ENCODE data around the gene FAM221B. TPM values are rescaled to one million over a fixed set of nuclear protein-coding genes. Genes with fewer than 3 reads are reported as not detected.

FAM221B gene
- polyA plus RNA-seq (2013, experiment 1 of 2) = not detected
- polyA plus RNA-seq (2013, experiment 2 of 2) = not detected

- H3K36me3 ChIP-seq (ENCODE audit: control insufficient read depth, insufficient read depth, low read length) = no peaks in the 10 kb centered on the region
- no peak within 1 kb of the TSS for H2BK5ac ChIP-seq (ENCODE audit: low read length)
- H4K8ac ChIP-seq (ENCODE audit: low read depth, low read length) = no peak within 1 kb of the TSS
- no peak within 1 kb of the TSS for H2BK120ac ChIP-seq (ENCODE audit: low read depth, low read length)
- H3K4ac ChIP-seq (ENCODE audit: low read depth, low read length) = peak within 1 kb of the TSS; percentile 18
- H3K9ac ChIP-seq (ENCODE audit: low read length) = peak within 1 kb of the TSS; percentile 92
- peak within 1 kb of the TSS; percentile 95 for H3K18ac ChIP-seq (ENCODE audit: low read length)
- no peak within 1 kb of the TSS for H2BK15ac ChIP-seq (replicated peaks; ENCODE audit: low read depth)
- WGBS (ENCODE audit: extremely low coverage, insufficient coverage, low lambda C conversion rate) = no CpG with 5 or more reads among the region's 21 CpGs
- no peak within 1 kb of the TSS for H3K27ac ChIP-seq (ENCODE audit: low read depth, low read length)
- peak within 1 kb of the TSS; percentile 15 for H3K23ac ChIP-seq (ENCODE audit: low read length)
- peak within 1 kb of the TSS; percentile 98 for H3K4me2 ChIP-seq (ENCODE audit: low read length)
- no peak within 1 kb of the TSS for H4K5ac ChIP-seq (ENCODE audit: low read length)
- peaks cover 6% of the 10 kb centered on the region for H3K4me1 ChIP-seq (ENCODE audit: control insufficient read depth, low read depth, low read length)
- H3K4me3 ChIP-seq (ENCODE audit: low read length) = peak within 1 kb of the TSS; percentile 70
- H2AK5ac ChIP-seq (ENCODE audit: low read length) = no peak within 1 kb of the TSS
- H3K56ac ChIP-seq (ENCODE audit: low read length) = peak within 1 kb of the TSS; percentile 95
- no peaks in the 10 kb centered on the region for H3K27me3 ChIP-seq (ENCODE audit: insufficient read depth, low read length, poor library complexity)
- no peaks in the 10 kb centered on the region for H3K79me2 ChIP-seq (ENCODE audit: control insufficient read depth, insufficient read depth, low read length)
- H3K79me1 ChIP-seq (ENCODE audit: low read length) = no peaks in the 10 kb centered on the region
- peak; percentile 66 for DNase-seq
Observed at GRCh38 chr9:35828716-35829083, at the start of gene FAM221B. FAM221B (minus strand) TSS chr9:35828732; CDS start chr9:35826161, 2,571 bp downstream.

- Histone ChIP-seq H3K79me1 (ENCODE audit: low read length) (no peaks in the 10 kb centered on the region), H3K4me1 (ENCODE audit: control insufficient read depth, low read depth, low read length) (no peaks in the 10 kb centered on the region), H4K5ac (ENCODE audit: low read length) (no peak overlapping the region), H3K56ac (ENCODE audit: low read length) (no peak overlapping the region), H2BK15ac (replicated peaks; ENCODE audit: low read depth) (no peak overlapping the region), H2BK120ac (ENCODE audit: low read depth, low read length) (no peak overlapping the region), H3K27ac (ENCODE audit: low read depth, low read length) (no peak overlapping the region), H3K27me3 (ENCODE audit: insufficient read depth, low read length, poor library complexity) (no peaks in the 10 kb centered on the region), H3K79me2 (ENCODE audit: control insufficient read depth, insufficient read depth, low read length) (no peaks in the 10 kb centered on the region), H3K36me3 (ENCODE audit: control insufficient read depth, insufficient read depth, low read length) (no peaks in the 10 kb centered on the region), H3K4me2 (ENCODE audit: low read length) (no peak overlapping the region), H2AK5ac (ENCODE audit: low read length) (no peak overlapping the region), H2BK5ac (ENCODE audit: low read length) (no peak overlapping the region), H3K9ac (ENCODE audit: low read length) (no peak overlapping the region), H3K4me3 (ENCODE audit: low read length) (no peak overlapping the region), H3K23ac (ENCODE audit: low read length) (no peak overlapping the region), H3K18ac (ENCODE audit: low read length) (no peak overlapping the region), H3K4ac (ENCODE audit: low read depth, low read length) (no peak overlapping the region), H4K8ac (ENCODE audit: low read depth, low read length) (no peak overlapping the region)
- no peak for DNase-seq
- WGBS (ENCODE audit: extremely low coverage, insufficient coverage, low lambda C conversion rate) = no CpG with 5 or more reads among the region's 3 CpGs
Observed at GRCh38 chr9:35872505-35872904, 44.0 kb upstream of the FAM221B start.

GRCh38 chr9:35871545-35871944 is 43.0 kb upstream of the FAM221B start:
- H3K27ac ChIP-seq (ENCODE audit: low read depth, low read length) = no peak overlapping the region
- no peak overlapping the region for H2BK5ac ChIP-seq (ENCODE audit: low read length)
- no peak overlapping the region for H2BK15ac ChIP-seq (replicated peaks; ENCODE audit: low read depth)
- no peak overlapping the region for H2BK120ac ChIP-seq (ENCODE audit: low read depth, low read length)
- H3K79me1 ChIP-seq (ENCODE audit: low read length) = no peaks in the 10 kb centered on the region
- no peak for DNase-seq
- H3K4me2 ChIP-seq (ENCODE audit: low read length) = no peak overlapping the region
- WGBS (ENCODE audit: extremely low coverage, insufficient coverage, low lambda C conversion rate) = no CpG with 5 or more reads among the region's 3 CpGs
- no peak overlapping the region for H4K8ac ChIP-seq (ENCODE audit: low read depth, low read length)
- no peak overlapping the region for H4K5ac ChIP-seq (ENCODE audit: low read length)
- H2AK5ac ChIP-seq (ENCODE audit: low read length) = no peak overlapping the region
- H3K27me3 ChIP-seq (ENCODE audit: insufficient read depth, low read length, poor library complexity) = no peaks in the 10 kb centered on the region
- H3K9ac ChIP-seq (ENCODE audit: low read length) = no peak overlapping the region
- H3K4me3 ChIP-seq (ENCODE audit: low read length) = no peak overlapping the region
- no peak overlapping the region for H3K4ac ChIP-seq (ENCODE audit: low read depth, low read length)
- no peaks in the 10 kb centered on the region for H3K4me1 ChIP-seq (ENCODE audit: control insufficient read depth, low read depth, low read length)
- H3K23ac ChIP-seq (ENCODE audit: low read length) = no peak overlapping the region
- no peaks in the 10 kb centered on the region for H3K36me3 ChIP-seq (ENCODE audit: control insufficient read depth, insufficient read depth, low read length)
- no peak overlapping the region for H3K56ac ChIP-seq (ENCODE audit: low read length)
- H3K18ac ChIP-seq (ENCODE audit: low read length) = no peak overlapping the region
- no peaks in the 10 kb centered on the region for H3K79me2 ChIP-seq (ENCODE audit: control insufficient read depth, insufficient read depth, low read length)

GRCh38 chr9:35870351-35870923 is 41.9 kb upstream of the FAM221B start, which contains the start of gene OR13J1:
OR13J1 (minus strand) TSS chr9:35870401; CDS start chr9:35870401, 0 bp downstream.
- DNase-seq = no peak
- Histone ChIP-seq H3K4me3 (ENCODE audit: low read length) (no peak within 1 kb of the TSS), H2AK5ac (ENCODE audit: low read length) (no peak within 1 kb of the TSS), H2BK120ac (ENCODE audit: low read depth, low read length) (no peak within 1 kb of the TSS), H2BK15ac (replicated peaks; ENCODE audit: low read depth) (no peak within 1 kb of the TSS), H3K4me1 (ENCODE audit: control insufficient read depth, low read depth, low read length) (no peaks in the 10 kb centered on the region), H4K8ac (ENCODE audit: low read depth, low read length) (no peak within 1 kb of the TSS), H2BK5ac (ENCODE audit: low read length) (no peak within 1 kb of the TSS), H4K5ac (ENCODE audit: low read length) (no peak within 1 kb of the TSS), H3K36me3 (ENCODE audit: control insufficient read depth, insufficient read depth, low read length) (no peaks in the 10 kb centered on the region), H3K18ac (ENCODE audit: low read length) (no peak within 1 kb of the TSS), H3K23ac (ENCODE audit: low read length) (no peak within 1 kb of the TSS), H3K79me1 (ENCODE audit: low read length) (no peaks in the 10 kb centered on the region), H3K56ac (ENCODE audit: low read length) (no peak within 1 kb of the TSS), H3K27ac (ENCODE audit: low read depth, low read length) (no peak within 1 kb of the TSS), H3K9ac (ENCODE audit: low read length) (no peak within 1 kb of the TSS), H3K4ac (ENCODE audit: low read depth, low read length) (no peak within 1 kb of the TSS), H3K27me3 (ENCODE audit: insufficient read depth, low read length, poor library complexity) (no peaks in the 10 kb centered on the region), H3K4me2 (ENCODE audit: low read length) (no peak within 1 kb of the TSS), H3K79me2 (ENCODE audit: control insufficient read depth, insufficient read depth, low read length) (no peaks in the 10 kb centered on the region)
- WGBS (ENCODE audit: extremely low coverage, insufficient coverage, low lambda C conversion rate) = no CpG with 5 or more reads among the region's 8 CpGs

GRCh38 chr9:35869621-35870216 is 41.2 kb upstream of the FAM221B start:
- no peak overlapping the region for H3K27ac ChIP-seq (ENCODE audit: low read depth, low read length)
- H3K79me1 ChIP-seq (ENCODE audit: low read length) = no peaks in the 10 kb centered on the region
- H2BK15ac ChIP-seq (replicated peaks; ENCODE audit: low read depth) = no peak overlapping the region
- H3K23ac ChIP-seq (ENCODE audit: low read length) = no peak overlapping the region
- H4K5ac ChIP-seq (ENCODE audit: low read length) = no peak overlapping the region
- H3K18ac ChIP-seq (ENCODE audit: low read length) = no peak overlapping the region
- H3K36me3 ChIP-seq (ENCODE audit: control insufficient read depth, insufficient read depth, low read length) = no peaks in the 10 kb centered on the region
- no peaks in the 10 kb centered on the region for H3K79me2 ChIP-seq (ENCODE audit: control insufficient read depth, insufficient read depth, low read length)
- H3K4me1 ChIP-seq (ENCODE audit: control insufficient read depth, low read depth, low read length) = no peaks in the 10 kb centered on the region
- H2BK5ac ChIP-seq (ENCODE audit: low read length) = no peak overlapping the region
- no CpG with 5 or more reads among the region's 19 CpGs for WGBS (ENCODE audit: extremely low coverage, insufficient coverage, low lambda C conversion rate)
- H2BK120ac ChIP-seq (ENCODE audit: low read depth, low read length) = no peak overlapping the region
- no peak for DNase-seq
- no peak overlapping the region for H3K4me2 ChIP-seq (ENCODE audit: low read length)
- no peaks in the 10 kb centered on the region for H3K27me3 ChIP-seq (ENCODE audit: insufficient read depth, low read length, poor library complexity)
- H3K4ac ChIP-seq (ENCODE audit: low read depth, low read length) = no peak overlapping the region
- H4K8ac ChIP-seq (ENCODE audit: low read depth, low read length) = no peak overlapping the region
- H3K9ac ChIP-seq (ENCODE audit: low read length) = no peak overlapping the region
- no peak overlapping the region for H3K4me3 ChIP-seq (ENCODE audit: low read length)
- no peak overlapping the region for H2AK5ac ChIP-seq (ENCODE audit: low read length)
- no peak overlapping the region for H3K56ac ChIP-seq (ENCODE audit: low read length)
